Ascending aorta (tissue), 2 donors: ENCODE results near the gene SPTBN1. TPM values are rescaled to one million over a fixed set of nuclear protein-coding genes. Genes with fewer than 3 reads are reported as not detected.

Experiments used
- DNase-seq, 2 donors: peaks; one replicate each; pipeline ENCODE4 v3.0.0-alpha.2; 2019; ENCODE audit warnings: low spot score in 2 of 2
- H3K27ac ChIP-seq, 2 donors: fragments of 200-600 bp; sonication (generic); one replicate each; pipeline ENCODE4 v1.5.1; 2016 to 2017; ENCODE audit warnings: mild to moderate bottlenecking in 1 of 2
- H3K27me3 ChIP-seq: fragments of 200-600 bp; sonication (generic); one replicate; pipeline ENCODE4 v1.5.1; 2017
- H3K36me3 ChIP-seq, 2 donors: fragments of 200-600 bp; sonication (generic); one replicate each; pipeline ENCODE4 v1.5.1; 2016
- H3K4me1 ChIP-seq, 2 donors: fragments of 200-600 bp; sonication (generic); one replicate each; pipeline ENCODE4 v1.5.1; 2016 to 2017; ENCODE audit warnings: mild to moderate bottlenecking in 1 of 2
- H3K4me3 ChIP-seq, 2 donors: fragments of 200-600 bp; sonication (generic); one replicate each; pipeline ENCODE4 v1.5.1; 2016 to 2017; ENCODE audit warnings: mild to moderate bottlenecking in 1 of 2
- H3K9me3 ChIP-seq, 2 donors: fragments of 200-600 bp; sonication (generic); one replicate each; pipeline ENCODE4 v1.5.1; 2016
- CTCF ChIP-seq, 3 experiments: fragments of 200-600 bp in 2 of 3; fragments of 450-650 bp in 1 of 3; sonication (generic) in 2 of 3; IDR thresholded peaks; one replicate each; pipeline ENCODE4 v1.5.1; 2016 to 2019; ENCODE audit warnings: antibody characterized with exemption in 3 of 3, mild to moderate bottlenecking in 1 of 3, moderate library complexity in 1 of 3
- intact Hi-C: fragments of 100-400 bp; cut with DNase I; formaldehyde crosslinking; loops from one replicate; pipeline ENCODE4 v1.15.1; 2023
- total RNA-seq: library from RNA; depleted of rRNA; stranded (reverse); fragments of >200 nt; gene quantifications from one replicate; pipeline ENCODE4 v1.1.0, GENCODE V29; 2016

SPTBN1 gene
- total RNA-seq, 1 donor from 2014 or later, result 246 TPM

- H3K4me3 ChIP-seq, result no peak overlapping the region
- peaks cover 0 to 3% of the 10 kb centered on the region in 2 donors for H3K4me1 ChIP-seq
- H3K27me3 ChIP-seq, result no peaks in the 10 kb centered on the region
- intact Hi-C loops, result no loop called here
- no peak overlapping the region for H3K27ac ChIP-seq
- no peak for DNase-seq
- H3K9me3 ChIP-seq, result no peaks in the 10 kb centered on the region
- no peak for TF ChIP-seq CTCF (IDR thresholded peaks at IDR 0.05)
- H3K36me3 ChIP-seq, result no peaks in the 10 kb centered on the region
Measured at GRCh38 chr2:54434711-54435110, 21.4 kb upstream of the SPTBN1 start.

- Histone ChIP-seq H3K27me3 (no peaks in the 10 kb centered on the region), H3K36me3 (no peaks in the 10 kb centered on the region), H3K27ac (no peak overlapping the region), H3K4me3 (no peak overlapping the region), H3K4me1 (peaks cover 0 to under 1% of the 10 kb centered on the region in 2 donors), H3K9me3 (no peaks in the 10 kb centered on the region)
- DNase-seq, result no peak
- no peak for TF ChIP-seq CTCF (IDR thresholded peaks at IDR 0.05)
- intact Hi-C loops, result no loop called here
Measured at GRCh38 chr2:54435325-54436226, 20.6 kb upstream of the SPTBN1 start.

- intact Hi-C loops, result no loop called here
- H3K9me3 ChIP-seq, result no peaks in the 10 kb centered on the region
- no peak overlapping the region for H3K4me3 ChIP-seq
- H3K27ac ChIP-seq, result no peak overlapping the region
- DNase-seq, result no peak
- no peaks in the 10 kb centered on the region for H3K4me1 ChIP-seq
- TF ChIP-seq CTCF (IDR thresholded peaks at IDR 0.05), result no peak
- H3K36me3 ChIP-seq, result no peaks in the 10 kb centered on the region
- no peaks in the 10 kb centered on the region for H3K27me3 ChIP-seq
Measured at GRCh38 chr2:54437588-54437987, 18.5 kb upstream of the SPTBN1 start.

- no peak for TF ChIP-seq CTCF (IDR thresholded peaks at IDR 0.05)
Measured at GRCh38 chr2:54438271-54438670, 17.9 kb upstream of the SPTBN1 start.

GRCh38 chr2:54439582-54439981, 16.5 kb upstream of the SPTBN1 start:
- TF ChIP-seq CTCF (IDR thresholded peaks at IDR 0.05), result no peak
- no peaks in the 10 kb centered on the region for H3K27me3 ChIP-seq
- intact Hi-C loops, result no loop called here
- H3K4me1 ChIP-seq, result no peaks in the 10 kb centered on the region
- H3K27ac ChIP-seq, result no peak overlapping the region
- no peaks in the 10 kb centered on the region for H3K9me3 ChIP-seq
- no peak for DNase-seq
- H3K36me3 ChIP-seq, result no peaks in the 10 kb centered on the region
- no peak overlapping the region for H3K4me3 ChIP-seq

More at GRCh38 chr2:54438271-54438670, 17.9 kb upstream of the SPTBN1 start:
- Histone ChIP-seq H3K4me1 (no peaks in the 10 kb centered on the region), H3K36me3 (no peaks in the 10 kb centered on the region), H3K4me3 (no peak overlapping the region), H3K9me3 (no peaks in the 10 kb centered on the region), H3K27me3 (no peaks in the 10 kb centered on the region), H3K27ac (no peak overlapping the region)
- DNase-seq, result no peak
- intact Hi-C loops, result no loop called here
